HG03039 (cell line): ENCODE measurements around the gene AVPI1.

Experiments
- ATAC-seq: cut with Tn5 transposase; IDR thresholded peaks from one replicate; pipeline ENCODE4 v1.9.1; 2021; ENCODE audit warnings: mild to moderate bottlenecking, moderate library complexity; ENCODE audit not compliant: unreplicated experiment

The AVPI1 gene, protein sequence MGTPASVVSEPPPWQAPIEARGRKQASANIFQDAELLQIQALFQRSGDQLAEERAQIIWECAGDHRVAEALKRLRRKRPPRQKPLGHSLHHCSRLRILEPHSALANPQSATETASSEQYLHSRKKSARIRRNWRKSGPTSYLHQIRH

DNA sequence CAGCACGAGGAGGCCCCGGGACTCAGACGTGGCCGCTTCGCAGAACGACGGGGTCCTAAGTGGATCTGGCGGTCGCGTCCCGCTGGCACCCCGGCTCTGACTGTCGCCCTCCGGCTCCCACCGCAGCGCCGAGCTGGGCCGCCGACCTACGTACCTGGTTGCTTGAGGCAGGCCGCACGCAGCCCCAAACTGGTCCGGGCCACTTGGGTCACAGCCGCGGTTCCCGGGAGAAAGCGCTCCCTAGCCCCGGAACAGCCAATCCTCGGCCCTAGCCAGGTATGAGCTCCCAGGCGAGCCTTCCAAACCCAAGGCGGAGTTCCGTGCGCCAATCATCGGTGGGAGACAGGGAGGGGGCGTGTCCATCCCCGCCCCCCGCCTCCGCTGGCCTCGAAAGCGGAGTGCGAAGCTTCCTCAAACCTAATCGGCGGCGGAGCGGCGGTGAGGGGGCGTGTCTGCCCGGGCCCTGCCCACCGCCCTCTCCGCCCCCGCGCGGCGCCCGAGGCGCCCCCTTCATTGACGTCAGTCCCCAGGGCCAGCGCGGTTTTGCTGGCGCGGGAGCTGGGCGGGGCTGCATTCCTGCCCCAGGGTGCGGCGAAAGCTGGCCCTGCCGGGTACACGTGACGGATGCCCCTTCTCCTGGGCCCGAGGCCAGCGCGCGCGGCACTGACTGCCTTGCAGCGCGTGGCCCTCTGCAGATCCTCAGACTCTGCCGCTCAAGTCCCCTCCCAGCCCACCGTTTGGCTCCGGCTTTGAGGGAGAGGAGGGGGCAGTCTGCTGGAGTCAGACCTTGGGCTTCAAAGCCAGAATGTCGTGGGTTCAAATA, at the start of gene AVPI1:
Gene AVPI1 (minus strand): TSS at position 280 of the 823 bp plus-strand sequence. CDS start 7,336 bp downstream, outside the sequence.
- ATAC-seq = peak; percentile 91

DNA sequence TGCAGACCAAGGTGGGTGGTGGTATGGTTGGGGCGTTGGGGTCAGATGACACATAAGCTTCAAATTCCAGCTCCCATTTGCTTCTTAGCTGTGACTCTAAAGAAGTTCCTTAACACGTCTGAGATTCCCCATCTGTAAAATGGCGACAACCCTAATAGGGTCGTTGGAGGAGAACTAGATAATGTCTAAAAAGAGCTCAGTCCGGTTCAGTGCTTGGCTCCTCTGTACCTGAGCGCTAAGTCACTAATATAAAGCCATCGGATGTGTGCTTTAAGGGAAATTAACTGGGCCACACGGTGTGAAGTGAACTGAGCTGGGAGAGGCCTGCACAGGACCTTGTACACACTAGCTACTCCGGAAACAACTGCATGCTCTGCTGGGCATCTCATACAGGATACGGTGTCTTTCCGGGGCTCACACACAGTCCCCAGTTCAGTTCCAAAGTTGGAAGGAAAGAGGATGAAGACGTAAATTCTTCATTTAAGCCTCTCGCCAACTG, 49.4 kb upstream of the AVPI1 start:
- ATAC-seq = peak; percentile 15

DNA sequence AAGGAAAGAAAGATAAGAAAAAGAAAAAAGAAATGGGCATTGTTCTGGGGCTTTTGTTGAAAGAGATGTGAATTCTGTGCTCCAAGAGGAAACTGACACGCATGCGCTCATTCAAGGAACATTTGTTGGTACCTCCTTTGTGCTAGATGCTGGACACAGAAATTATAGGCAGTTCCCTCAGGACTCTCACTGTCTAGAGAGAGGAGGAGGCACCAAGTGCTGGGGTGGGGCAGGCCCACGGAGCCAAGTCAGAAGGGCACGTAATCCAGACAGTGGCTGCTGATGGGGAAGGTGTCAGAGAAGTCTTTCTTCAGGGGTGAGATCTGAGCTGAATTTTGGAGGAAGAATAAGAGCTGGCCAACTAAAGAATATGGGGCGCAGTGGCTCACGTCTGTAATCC, 47.0 kb upstream of the AVPI1 start:
- no peak for ATAC-seq

DNA sequence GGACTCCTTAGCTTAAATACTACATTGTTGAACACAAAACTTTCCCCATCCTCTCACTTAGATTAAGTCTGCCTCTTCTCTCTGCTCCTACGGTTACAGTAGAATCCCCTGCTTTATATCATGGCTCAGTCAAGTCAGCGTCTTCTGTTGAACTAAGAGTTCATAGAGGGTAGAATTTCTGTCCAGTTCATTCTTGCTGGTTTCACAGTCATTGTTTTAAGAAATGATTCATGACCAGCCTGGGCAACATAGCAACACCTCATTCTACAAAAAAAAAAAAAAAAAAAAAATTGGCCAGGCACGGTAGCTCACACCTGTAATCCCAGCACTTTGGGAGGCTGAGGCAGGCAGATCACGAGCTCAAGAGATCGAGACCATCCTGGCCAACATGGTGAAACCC, 46.2 kb upstream of the AVPI1 start:
- no peak for ATAC-seq

DNA sequence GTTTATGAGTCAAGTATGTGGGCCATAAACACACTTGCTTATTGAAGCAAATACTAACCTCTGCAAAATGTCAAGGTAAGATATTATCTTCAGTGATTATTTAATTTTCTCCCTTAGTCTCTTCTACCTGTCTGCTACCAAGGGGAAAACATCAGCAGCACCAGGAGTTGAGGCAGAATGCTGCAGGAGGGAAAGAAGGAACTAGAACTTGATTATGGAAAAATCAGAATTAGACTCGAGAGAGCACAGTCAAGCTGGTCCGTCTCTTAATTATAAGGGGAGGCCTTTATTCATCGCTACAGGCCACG, 45.0 kb upstream of the AVPI1 start:
- ATAC-seq = no peak

DNA sequence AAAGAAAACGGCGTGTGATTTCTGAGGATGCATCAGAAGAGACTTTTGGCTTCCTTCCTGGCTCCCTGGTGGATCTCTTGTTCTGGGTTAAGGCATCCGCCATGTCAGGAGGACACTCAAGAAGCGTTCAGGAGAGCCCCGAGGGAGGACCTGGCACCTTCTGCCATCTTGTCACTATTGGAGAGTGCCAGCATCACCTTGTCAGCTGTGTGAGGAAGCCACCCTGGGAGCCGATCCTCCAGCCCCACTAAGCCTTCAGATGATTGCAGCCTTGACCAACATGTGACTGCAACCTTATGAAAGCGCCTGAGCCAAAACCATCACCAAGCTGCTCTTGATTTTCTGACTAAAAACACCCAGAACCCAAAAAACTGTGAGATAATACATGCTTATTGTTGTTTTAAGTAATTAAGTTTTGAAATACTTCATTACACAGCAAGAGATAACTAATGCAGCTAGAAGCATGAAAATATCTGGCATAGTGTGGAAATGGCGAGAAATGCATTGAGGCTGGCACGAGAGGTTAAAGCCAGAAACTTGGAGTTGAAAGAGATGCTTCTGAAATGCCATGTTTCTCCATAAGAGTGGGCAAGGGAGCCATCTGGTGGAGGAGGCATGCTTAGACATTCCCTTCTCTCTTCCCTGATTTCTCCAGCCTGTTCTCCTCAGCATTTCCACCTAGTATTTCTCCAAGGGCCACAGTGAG, 44.5 kb upstream of the AVPI1 start:
- no peak for ATAC-seq

DNA sequence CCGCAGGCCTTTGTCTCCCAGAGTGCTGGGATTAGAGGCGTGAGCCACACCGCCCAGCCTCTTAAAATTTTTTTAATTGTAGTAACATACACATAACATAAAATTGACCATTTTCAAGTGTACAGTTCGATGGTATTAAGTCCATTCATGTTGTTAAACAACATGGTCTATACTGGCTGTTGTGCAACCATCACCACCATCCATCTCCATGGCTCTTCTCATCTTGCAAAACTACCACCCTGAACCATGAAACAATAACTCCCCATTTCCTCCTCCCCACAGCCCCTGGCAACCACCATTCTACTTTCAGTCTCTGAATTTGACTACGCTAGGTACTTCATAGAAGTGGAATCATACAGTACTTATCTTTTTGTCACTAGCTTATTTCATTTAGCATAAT, 42.0 kb upstream of the AVPI1 start:
- ATAC-seq = no peak

DNA sequence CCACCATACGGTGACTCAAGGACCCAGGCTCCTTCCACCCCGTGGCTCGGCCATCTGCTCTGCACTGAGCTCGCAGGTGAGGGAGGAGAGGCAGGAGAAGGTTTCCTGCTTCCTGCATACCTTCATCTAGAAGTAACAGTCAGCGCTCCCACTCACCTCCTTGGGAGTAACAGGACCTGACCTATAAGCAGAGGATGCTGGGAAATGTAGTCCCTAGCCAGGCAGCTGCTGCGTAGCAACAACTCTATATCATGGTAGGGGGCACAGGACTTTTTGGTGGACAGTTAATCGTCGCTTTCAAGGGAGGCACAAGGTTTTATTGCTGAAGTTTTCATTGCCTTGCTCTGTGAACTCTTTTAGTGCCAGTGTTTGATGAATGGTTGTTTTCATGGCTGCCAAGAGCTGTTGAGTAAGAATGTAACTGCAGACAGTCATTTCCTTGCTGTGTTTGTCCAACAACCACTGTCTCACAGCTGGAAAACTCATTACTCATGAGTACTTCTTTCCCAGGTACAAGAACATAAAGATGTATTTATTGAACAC, 39.7 kb upstream of the AVPI1 start:
- ATAC-seq = no peak

DNA sequence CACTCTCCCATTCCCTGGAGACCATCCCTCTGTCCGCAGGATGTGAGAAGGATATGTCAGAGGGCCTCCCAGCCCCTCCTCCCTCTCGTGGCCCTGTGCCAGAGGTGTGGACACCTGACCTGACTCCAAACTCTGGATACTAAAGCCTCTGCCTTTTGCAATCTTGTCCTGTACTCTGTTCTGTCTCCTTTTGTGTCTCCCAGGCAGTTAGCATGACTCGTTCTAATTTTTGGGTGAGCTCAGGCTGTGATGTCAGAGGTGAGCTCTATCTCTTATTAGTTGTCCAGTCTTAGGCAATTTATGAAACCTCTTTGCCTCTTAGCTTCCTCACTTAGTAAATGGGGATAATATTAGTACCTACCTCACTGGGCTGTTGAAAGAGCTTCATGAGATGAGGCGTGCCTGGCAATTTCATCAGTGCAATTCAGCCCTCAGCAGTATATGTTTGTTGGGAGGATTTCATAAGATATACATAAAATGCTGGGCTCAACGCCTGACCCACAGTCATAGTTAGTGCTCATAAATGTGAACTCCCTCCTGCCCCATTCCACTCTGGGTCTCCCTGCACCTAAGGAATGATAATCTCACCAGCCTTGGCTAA, 37.4 kb upstream of the AVPI1 start:
- ATAC-seq = no peak

DNA sequence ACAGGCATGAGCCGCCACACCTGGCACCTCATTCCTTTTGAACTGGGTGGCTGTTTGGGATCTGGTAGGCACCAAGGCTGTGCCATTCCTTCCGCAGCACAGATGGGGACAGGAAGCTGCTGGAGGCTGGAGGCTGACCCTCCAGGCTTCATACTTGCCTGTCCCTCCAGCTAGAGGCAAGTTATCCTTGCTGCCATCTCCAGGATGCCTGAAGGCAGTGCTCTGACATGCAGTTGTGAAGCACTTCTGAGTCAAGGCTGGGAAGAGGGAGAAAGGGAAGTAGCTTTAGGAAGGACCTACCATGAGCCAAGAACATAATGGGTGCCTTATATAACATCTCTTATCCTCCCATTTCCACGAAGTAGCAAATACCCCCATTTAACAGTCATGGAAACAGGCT, 36.0 kb upstream of the AVPI1 start:
- no peak for ATAC-seq

DNA sequence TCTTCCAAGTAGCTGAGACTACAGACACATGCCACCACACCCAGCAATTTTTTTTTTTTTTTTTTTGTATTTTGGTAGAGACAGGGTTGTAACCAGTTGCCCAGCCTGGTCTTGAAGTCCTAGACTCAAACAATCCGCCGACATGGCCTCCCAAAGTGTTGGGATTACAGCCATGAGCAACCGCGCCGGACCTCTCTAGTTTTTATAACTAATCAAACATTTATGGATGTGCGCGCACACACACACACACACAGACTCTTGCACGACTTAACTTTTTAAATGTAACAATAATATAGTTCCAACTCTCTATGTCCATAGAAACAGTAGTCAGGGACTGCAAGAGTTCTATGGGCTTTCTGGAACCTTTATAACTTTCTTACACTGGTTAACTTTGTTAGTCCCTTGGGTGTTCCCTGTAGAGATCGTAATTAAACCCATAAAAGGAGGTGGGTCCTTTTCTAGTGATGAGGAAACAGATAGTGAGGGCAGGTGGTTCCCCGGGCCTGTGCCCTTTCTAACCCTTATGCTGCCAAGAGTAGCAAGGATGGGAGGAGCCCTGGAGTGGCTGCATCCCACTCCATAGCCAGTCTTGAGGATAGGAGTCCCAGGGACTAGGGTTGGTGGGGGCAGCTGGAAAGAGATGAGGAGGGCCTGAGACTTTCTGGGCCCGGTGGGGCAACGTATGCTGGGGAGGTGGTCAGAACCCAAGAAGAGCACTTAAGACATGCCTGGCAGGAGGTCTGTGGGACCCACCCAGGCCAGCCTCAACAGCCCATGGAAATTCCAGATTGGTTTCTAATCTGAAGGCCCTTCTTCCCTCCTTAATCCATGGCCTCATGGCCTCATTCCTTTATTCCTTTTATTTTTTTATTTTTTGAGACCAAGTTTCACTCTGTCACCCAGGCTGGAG, 35.1 kb upstream of the AVPI1 start:
- ATAC-seq = no peak

DNA sequence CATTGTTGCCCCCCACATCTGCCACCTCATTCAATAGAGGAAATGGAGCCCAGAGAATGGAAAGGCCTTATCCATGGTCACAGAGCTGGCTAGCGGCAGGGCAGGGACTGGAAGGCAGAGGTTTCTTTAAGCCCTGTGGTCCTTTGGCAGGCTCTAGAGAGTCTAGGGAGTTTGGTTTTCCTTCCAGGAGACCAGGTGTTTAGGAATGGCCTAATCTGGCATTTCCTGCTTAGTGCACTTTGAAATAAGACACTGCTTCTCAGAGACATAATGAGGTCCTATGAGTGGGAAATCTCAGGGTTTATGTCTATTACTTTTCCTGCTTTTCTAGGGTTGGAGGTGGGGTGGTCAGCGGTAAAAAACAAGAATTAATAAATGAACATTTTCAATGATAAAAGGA, 32.6 kb upstream of the AVPI1 start:
- ATAC-seq = no peak

DNA sequence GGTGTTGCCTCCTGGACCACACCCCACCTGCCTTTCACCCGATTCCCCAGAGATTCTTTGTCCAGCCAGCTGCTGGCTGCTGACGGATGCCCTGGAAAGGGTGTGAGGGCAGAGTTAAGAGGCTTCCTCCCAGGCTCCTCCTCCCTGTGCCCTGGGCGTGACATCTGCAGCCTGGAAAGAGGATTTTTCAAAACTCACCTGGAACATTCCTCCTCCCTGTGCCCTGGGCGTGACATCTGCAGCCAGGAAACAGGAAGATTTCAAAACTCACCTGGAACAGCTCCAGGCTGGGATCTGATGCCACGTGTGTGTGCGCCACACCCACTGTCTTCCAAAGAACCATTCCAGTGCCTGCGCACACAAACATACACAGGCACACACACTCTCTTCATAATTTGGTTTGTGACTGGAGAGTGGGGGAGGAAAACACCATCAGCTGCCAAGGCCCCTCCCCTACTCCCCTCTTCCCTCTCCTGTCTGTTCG, 31.7 kb upstream of the AVPI1 start:
- no peak for ATAC-seq

DNA sequence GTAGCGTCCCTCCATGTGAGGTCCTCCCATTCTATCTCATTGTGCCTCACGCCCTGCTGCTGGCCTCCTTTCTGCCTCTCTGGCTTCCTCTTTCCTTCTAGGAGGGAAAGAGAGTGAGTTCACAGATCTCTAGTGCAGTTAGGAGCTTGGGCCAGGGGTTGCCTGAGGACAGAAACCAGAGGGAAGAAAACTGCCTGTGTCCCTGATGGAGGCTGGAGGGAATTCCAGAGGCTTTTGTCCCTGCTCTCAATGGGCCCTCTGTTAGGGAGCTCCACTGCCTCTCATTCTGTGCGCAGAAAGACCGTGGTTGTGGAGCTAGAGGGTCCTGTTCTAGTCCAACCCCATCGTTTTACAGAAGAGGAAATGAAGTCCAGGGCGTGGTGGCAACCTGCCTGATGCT, 31.1 kb upstream of the AVPI1 start:
- ATAC-seq = no peak

DNA sequence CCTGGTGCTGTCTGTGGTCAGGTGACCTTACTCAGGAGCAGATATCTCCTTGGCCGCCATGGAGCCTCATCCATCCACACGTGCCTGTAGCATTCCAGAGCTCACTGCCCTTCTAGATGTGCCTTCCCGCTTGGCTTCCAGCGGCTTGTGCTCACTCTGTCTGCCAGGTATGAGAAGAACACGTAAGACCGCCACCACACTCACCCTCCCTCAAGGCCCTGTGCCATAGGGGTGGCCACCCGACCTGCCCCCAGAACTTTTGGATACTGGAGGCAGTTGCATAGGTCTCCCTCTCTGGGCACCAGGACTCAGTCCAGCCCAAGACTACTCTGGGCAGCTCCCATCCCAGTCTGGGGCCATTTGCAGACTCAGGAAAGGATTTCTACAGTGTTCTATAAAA, 30.6 kb upstream of the AVPI1 start:
- no peak for ATAC-seq

DNA sequence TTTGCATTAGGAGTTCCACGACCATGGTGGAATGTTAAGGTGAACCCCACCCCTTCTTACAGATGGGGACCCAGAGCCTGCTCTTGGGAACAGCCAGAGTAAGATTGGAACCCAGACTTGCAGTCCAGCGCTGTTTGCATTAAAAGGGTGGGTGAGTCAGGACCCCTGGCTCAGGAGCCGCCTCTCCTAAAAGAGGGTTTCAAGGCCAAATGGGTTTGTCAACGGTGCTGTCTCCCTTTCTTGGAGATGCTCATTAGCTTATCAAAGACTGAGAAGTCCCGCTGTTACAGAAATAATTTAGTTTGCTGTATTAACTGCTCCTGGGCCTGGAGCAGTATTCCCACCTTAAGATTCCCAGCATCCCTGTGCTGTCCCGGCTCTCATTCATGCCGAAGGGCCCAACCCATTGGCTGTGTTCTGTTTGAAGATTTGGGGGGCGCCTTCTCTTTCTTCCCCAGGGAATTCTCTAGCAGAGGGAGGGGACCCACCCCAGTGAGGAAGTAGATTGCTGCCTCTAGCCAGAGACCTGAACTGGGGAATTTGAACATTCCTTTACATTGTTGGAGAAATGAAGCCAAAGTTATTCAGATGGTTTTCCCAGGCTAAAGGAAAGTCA, 28.3 kb upstream of the AVPI1 start:
- no peak for ATAC-seq

DNA sequence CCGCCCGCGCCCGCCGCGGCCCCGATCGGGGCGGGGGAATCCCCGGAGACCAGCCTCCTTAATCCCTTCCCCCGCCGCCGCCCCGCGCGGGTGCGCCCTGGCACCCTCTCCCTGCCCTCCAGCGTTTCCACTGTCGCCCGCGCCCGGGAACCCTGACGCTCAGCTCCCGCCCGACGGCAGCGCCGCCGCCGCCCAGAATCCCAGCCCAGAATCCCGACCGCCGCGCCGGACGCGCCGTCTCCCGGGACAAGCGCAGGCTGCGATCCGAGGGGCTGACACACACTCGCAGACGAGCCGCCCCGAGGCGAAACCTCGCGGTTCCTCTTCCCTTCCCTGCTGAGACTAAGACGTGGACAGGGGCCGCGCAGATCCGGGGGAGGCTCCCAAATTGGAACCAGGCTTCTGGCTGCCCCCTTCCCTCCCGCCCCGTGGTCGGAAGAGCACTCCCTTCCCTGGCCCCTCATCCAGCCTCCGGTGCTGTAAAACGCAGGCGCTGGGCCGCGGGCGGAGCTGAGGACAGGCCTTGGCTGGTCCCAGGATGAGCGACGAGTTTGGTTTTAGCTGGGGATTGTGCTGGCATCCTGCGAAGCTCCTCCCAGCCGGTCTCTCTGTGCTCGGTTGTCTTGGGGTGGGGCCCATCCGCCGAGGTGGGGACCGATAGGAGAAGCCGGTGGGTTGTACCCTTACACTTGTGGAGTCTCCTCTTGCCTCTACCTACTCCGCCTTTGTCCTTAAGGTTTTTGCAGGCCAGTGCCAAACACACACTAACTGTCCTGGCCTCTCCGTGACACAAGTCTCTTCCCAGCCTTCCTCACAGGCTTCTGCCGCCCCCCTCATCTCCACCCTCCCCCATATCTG, 27.6 kb upstream of the AVPI1 start:
- ATAC-seq = peak; percentile 40

DNA sequence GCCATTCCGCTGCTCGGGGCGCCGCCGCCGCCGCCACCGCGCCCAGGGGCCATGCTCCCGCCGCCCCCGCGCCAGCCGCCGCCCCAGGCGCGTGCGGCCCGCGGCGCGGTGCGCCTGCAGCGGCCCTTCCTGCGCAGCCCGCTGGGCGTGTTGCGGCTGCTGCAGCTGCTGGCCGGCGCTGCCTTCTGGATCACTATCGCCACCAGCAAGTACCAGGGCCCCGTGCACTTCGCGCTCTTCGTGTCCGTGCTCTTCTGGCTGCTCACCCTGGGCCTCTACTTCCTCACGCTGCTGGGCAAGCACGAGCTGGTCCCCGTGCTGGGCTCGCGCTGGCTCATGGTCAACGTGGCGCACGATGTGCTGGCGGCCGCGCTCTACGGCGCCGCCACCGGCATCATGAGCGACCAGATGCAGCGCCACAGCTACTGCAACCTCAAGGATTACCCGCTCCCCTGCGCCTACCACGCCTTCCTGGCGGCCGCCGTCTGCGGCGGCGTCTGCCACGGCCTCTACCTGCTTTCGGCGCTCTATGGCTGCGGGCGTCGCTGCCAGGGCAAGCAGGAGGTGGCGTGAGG, 26.9 kb upstream of the AVPI1 start:
- peak; percentile 47 for ATAC-seq
